Measurements from ENCODE around the gene PTPRT.

GRCh38 chr20:42435230-42435629 is 754.5 kb downstream of the PTPRT start:
- TF ChIP-seq TAF1 (IDR thresholded peaks at IDR 0.05; ENCODE audit: borderline replicate concordance, low read depth, low read length) (no peak), POLR2A (IDR thresholded peaks at IDR 0.05; ENCODE audit: low read depth, low read length) (no peak), POLR2AphosphoS5 (IDR thresholded peaks at IDR 0.05; ENCODE audit: low read depth, low read length) (no peak)

Measured in GM12892 (cell line).